K562 (cell line): Measurements from ENCODE around the gene SRMS. TPM values are rescaled to one million over a fixed set of nuclear protein-coding genes. Genes with fewer than 3 reads are reported as not detected.

Experiments
- ATAC-seq: fragments of 200-7000 bp; cut with Tn5 transposase; 3 replicates; pipeline ENCODE4 v1.9.1; 2020; ENCODE audit warnings: moderate library complexity
- BruUV-seq: library from RNA; stranded (reverse); fragments of 400-500 nt; replicated peaks from 2 replicates; lab custom pipeline; 2021; lab: Mats Ljungman, UMichigan
- CTCF ChIA-PET: fragments of 300-600 bp; formaldehyde crosslinking; extraction: SDS; loops from one replicate; lab custom pipeline; 2021; ENCODE audit warnings: low intra/inter-chr PET ratio; lab: Yijun Ruan, JAX
- POLR2A ChIA-PET: fragments of 300-600, 350-650 bp; sonication (Branson Sonifier 250); formaldehyde crosslinking; extraction: SDS; loops from one replicate; lab custom pipeline; 2021; ENCODE audit warnings: antibody characterized with exemption, inconsistent platforms; lab: Yijun Ruan, JAX
- DNase-seq, 4 experiments: peaks; one replicate each; pipeline versions ENCODE4 v3.0.0 to v3.0.0-alpha.2; 2011 to 2018; ENCODE audit warnings: low spot score in 3 of 4, mixed read lengths in 3 of 4; ENCODE audit errors: extremely low read depth in 1 of 4
- FAIRE-seq: peaks from 2 replicates; lab custom pipeline; 2011; peaks lifted over from hg19 to GRCh38; lab: Jason Lieb, UNC
- H2AFZ ChIP-seq: 2 replicates; pipeline ENCODE4 v1.6.0; 2011; ENCODE audit warnings: low read depth, low read length, control low read depth, inconsistent platforms
- H3K27ac ChIP-seq: fragments of 200-600 bp; 3 replicates; pipeline ENCODE4 v1.8.0; 2011; ENCODE audit warnings: low read depth, mild to moderate bottlenecking, control low read depth, inconsistent platforms, low read length, moderate library complexity, mixed read lengths; ENCODE audit errors: extremely low read depth
- H3K27me3 ChIP-seq, 2 experiments: fragments of 300-600 bp in 1 of 2; 2 replicates in 1 of 2; 3 replicates in 1 of 2; pipeline versions ENCODE4 v1.6.0 to v1.8.0; 2011; ENCODE audit warnings: inconsistent platforms in 2 of 2, low read length in 2 of 2, mild to moderate bottlenecking in 1 of 2, mixed read lengths in 1 of 2, moderate library complexity in 1 of 2; ENCODE audit not compliant: control insufficient read depth in 2 of 2, insufficient read depth in 2 of 2
- H3K36me3 ChIP-seq: fragments of 300-600 bp; 3 replicates; pipeline ENCODE4 v1.8.0; 2011; ENCODE audit warnings: mild to moderate bottlenecking, low read length, inconsistent platforms; ENCODE audit not compliant: control insufficient read depth, insufficient read depth
- H3K4me1 ChIP-seq, 2 experiments: fragments of 200-600 bp in 1 of 2; replicated peaks in 1 of 2; 2 replicates in 1 of 2; 3 replicates in 1 of 2; pipeline versions ENCODE4 v1.5.1 to v1.8.0; 2011; ENCODE audit warnings: inconsistent platforms in 2 of 2, low read length in 2 of 2, mild to moderate bottlenecking in 1 of 2, mixed read lengths in 1 of 2, moderate library complexity in 1 of 2; ENCODE audit not compliant: control insufficient read depth in 2 of 2, insufficient read depth in 2 of 2
- H3K4me2 ChIP-seq: 2 replicates; pipeline ENCODE4 v1.6.1; 2011; ENCODE audit warnings: low read length, control low read depth, inconsistent platforms, mixed read lengths; ENCODE audit not compliant: insufficient read depth
- H3K4me3 ChIP-seq: fragments of 200-600 bp; sonication (generic), shearing (Covaris generic); 2 replicates; pipeline ENCODE4 v1.5.1; 2016; ENCODE audit warnings: control low read depth, inconsistent platforms
- H3K79me2 ChIP-seq: fragments of 200-600 bp; 3 replicates; pipeline ENCODE4 v1.8.0; 2011; ENCODE audit warnings: low read length, inconsistent platforms; ENCODE audit not compliant: control insufficient read depth, insufficient read depth
- H3K9ac ChIP-seq, 2 experiments: 2 replicates each; pipeline versions ENCODE4 v1.6.0 to v1.6.1; 2011; ENCODE audit warnings: low read depth in 2 of 2, low read length in 2 of 2, control low read depth in 1 of 2, inconsistent platforms in 1 of 2, mild to moderate bottlenecking in 1 of 2, mixed read lengths in 1 of 2; ENCODE audit not compliant: insufficient read depth in 1 of 2
- H3K9me1 ChIP-seq: one replicate; pipeline ENCODE4 v1.6.0; 2011; ENCODE audit warnings: inconsistent platforms, mild to moderate bottlenecking, low read length, moderate library complexity; ENCODE audit not compliant: control insufficient read depth, insufficient read depth
- H3K9me3 ChIP-seq: replicated peaks from 2 replicates; pipeline ENCODE4 v1.5.1; 2011; ENCODE audit warnings: low read depth, low read length, inconsistent platforms; ENCODE audit not compliant: control insufficient read depth, insufficient read depth
- H4K20me1 ChIP-seq: replicated peaks from 2 replicates; pipeline ENCODE4 v1.6.1; 2011; ENCODE audit warnings: low read length, inconsistent platforms, mixed read lengths; ENCODE audit not compliant: control insufficient read depth, insufficient read depth
- ELF2 ChIP-seq: fragments of 250-450 bp; sonication (Bioruptor Pico); IDR thresholded peaks from 2 replicates; pipeline ENCODE4 v1.5.0; 2021; ENCODE audit warnings: mild to moderate bottlenecking
- NFIX ChIP-seq: fragments of 250-450 bp; sonication (Bioruptor Pico); IDR thresholded peaks from 2 replicates; pipeline ENCODE4 v1.4.0; 2020; ENCODE audit warnings: low read depth, mild to moderate bottlenecking, moderate library complexity
- PHF21A ChIP-seq: fragments of 450-650 bp; IDR thresholded peaks from 2 replicates; pipeline ENCODE4 v1.6.1; 2017; ENCODE audit warnings: low read depth, borderline replicate concordance
- RBM14 ChIP-seq: fragments of 200-400 bp; formaldehyde crosslinking; IDR thresholded peaks from 2 replicates; pipeline ENCODE4 v1.6.1; 2018; ENCODE audit warnings: low read depth, mild to moderate bottlenecking, low read length, moderate library complexity, borderline replicate concordance; ENCODE audit not compliant: insufficient read depth
- SAFB ChIP-seq: fragments of 200-400 bp; formaldehyde crosslinking; IDR thresholded peaks from 2 replicates; pipeline ENCODE4 v1.6.1; 2017; ENCODE audit warnings: low read depth, low read length, borderline replicate concordance
- TAF7 ChIP-seq: fragments of 450-650 bp; IDR thresholded peaks from 2 replicates; pipeline ENCODE4 v1.6.1; 2016; ENCODE audit warnings: missing genetic modification characterization, missing compliant biosample characterization
- TCF7 ChIP-seq: sonication (generic); IDR thresholded peaks from 2 replicates; pipeline ENCODE4 v1.6.1; 2016; ENCODE audit warnings: antibody characterized with exemption, borderline replicate concordance
- THRA ChIP-seq: fragments of 450-650 bp; IDR thresholded peaks from 2 replicates; pipeline ENCODE4 v1.6.1; 2017; ENCODE audit warnings: mild to moderate bottlenecking, moderate library complexity
- ZFPM2 ChIP-seq: fragments of 250-450 bp; sonication (Bioruptor Pico); IDR thresholded peaks from 2 replicates; pipeline ENCODE4 v1.5.1; 2022; ENCODE audit warnings: mild to moderate bottlenecking
- ZKSCAN1 ChIP-seq: fragments of 150-350 bp; IDR thresholded peaks from 2 replicates; pipeline ENCODE4 v1.6.1; 2016; ENCODE audit warnings: low read depth, low read length
- ZNF318 ChIP-seq, 2 experiments: fragments of 450-650 bp; IDR thresholded peaks; 2 replicates each; pipeline ENCODE4 v1.6.1; 2016; ENCODE audit warnings: mild to moderate bottlenecking in 2 of 2, borderline replicate concordance in 1 of 2, low read depth in 1 of 2, moderate library complexity in 1 of 2
- ZNF41 ChIP-seq: fragments of 250-450 bp; sonication (Bioruptor Pico); conservative IDR thresholded peaks from 2 replicates; pipeline ENCODE4 v1.4.0; 2020; ENCODE audit warnings: mild to moderate bottlenecking
- WGBS: fragments of 100-300 bp; shearing (Covaris generic); methylation state at CpG from one replicate; pipeline ENCODE4 v1.1.6; 2016; ENCODE audit warnings: low coverage, mixed read lengths; ENCODE audit not compliant: insufficient coverage; ENCODE audit errors: missing lambda C conversion rate; 5-methylcytosine and 5-hydroxymethylcytosine counted together
- in situ Hi-C: fragments of 300-500 bp; cut with MboI; formaldehyde crosslinking; loops from 4 replicates; pipeline ENCODE4 v1.15.0; 2018; ENCODE audit warnings: inconsistent platforms, mixed read lengths
- intact Hi-C: fragments of 100-400 bp; cut with micrococcal nuclease; formaldehyde crosslinking; loops from 2 replicates; pipeline ENCODE4 v1.14.2; 2022
- polyA plus RNA-seq, 8 experiments: library from polyadenylated mRNA; depleted of rRNA in 4 of 8; stranded (reverse) in 5 of 8; unstranded in 3 of 8; fragments of >200 nt; fragmentation: Nextera tagmentation in 2 of 8; fragmentation: Illumina TruSeq in 1 of 8; extraction: Ambion mirVana in 2 of 8; extraction: Trizol in 1 of 8; gene quantifications; 2 replicates each; pipeline versions ENCODE4 v1.2.1 to v1.2.3, GENCODE V29; 2011 to 2014; ENCODE audit warnings: inconsistent platforms in 1 of 8, missing spikeins in 1 of 8
- total RNA-seq, 7 experiments: library from RNA; depleted of rRNA in 6 of 7; stranded (reverse); fragments of >200 nt in 6 of 7; fragmentation: Illumina TruSeq in 2 of 7; extraction: Trizol in 2 of 7; gene quantifications; 2 replicates each; pipeline versions ENCODE4 v1.2.1 to v1.2.3, GENCODE V29; 2011 to 2021; ENCODE audit warnings: low replicate concordance in 1 of 7

The SRMS gene
- total and polyA plus RNA-seq, 9 of the 15 experiments (the other 6 are each of a cell fraction or from before 2014, with no cell fraction given) = 0.07 TPM; not detected in 8

- ATAC-seq = no peak
- Histone ChIP-seq H3K27me3 (peaks cover 18 to 36% of the 10 kb centered on the region in 2 experiments), H3K9ac (no peak overlapping the region), H2AFZ (no peak overlapping the region), H3K4me1 (peaks cover 0 to 42% of the 10 kb centered on the region in 2 experiments; a peak in 4 of 5 replicates), H3K9me1 (no peaks in the 10 kb centered on the region), H3K4me2 (no peak overlapping the region), H3K9me3 (peaks cover 6% of the 10 kb centered on the region), H4K20me1 (no peaks in the 10 kb centered on the region), H3K36me3 (no peaks in the 10 kb centered on the region), H3K79me2 (no peaks in the 10 kb centered on the region), H3K27ac (no peak overlapping the region), H3K4me3 (no peak overlapping the region)
- in situ Hi-C loops = no loop called here
- no peak for DNase-seq
- ChIA-PET CTCF (no interaction called here), POLR2A (interaction anchor here (0.6 to 1.3 kb wide), 3 partner anchors 11 to 18 kb away, joined by 3 to 4 read pairs (median 4); partner anchors contain the start of gene PPDPF)
- intact Hi-C loops = no loop called here
- TF ChIP-seq ZKSCAN1 = no peak
- no peak for TF ChIP-seq THRA
- no peak for TF ChIP-seq TCF7
- no peak for TF ChIP-seq ZNF318 (IDR thresholded peaks at IDR 0.05; ENCODE audit: borderline replicate concordance in 1 of 2, low read depth in 1 of 2)
- no peak for TF ChIP-seq RBM14
- no peak for TF ChIP-seq SAFB
- TF ChIP-seq PHF21A = no peak
- TF ChIP-seq ZNF41 (CRISPR knock-in tag) = no peak
- TF ChIP-seq ELF2 = no peak
- TF ChIP-seq ZFPM2 = no peak
- no peak for TF ChIP-seq TAF7 (tag)
- TF ChIP-seq NFIX (CRISPR knock-in tag) = no peak
- WGBS = 6% methylated on average over 8 of the region's 8 CpGs
- no TSS peak for BruUV-seq
- peak; percentile 11 for FAIRE-seq
These were observed 42.3 kb downstream of the SRMS start for GRCh38 chr20:63505281-63505680.
